HG03139 (cell line): ENCODE measurements around the gene CADM4.
"Not testable (repeated sequence)": the region's sequence is repeated elsewhere in the genome, so short reads cannot be mapped to it uniquely, and the experiment has no call there.

Experiments used
- ATAC-seq: cut with Tn5 transposase; IDR thresholded peaks from one replicate; pipeline ENCODE4 v1.9.1; 2021; ENCODE audit not compliant: unreplicated experiment

Gene CADM4

DNA sequence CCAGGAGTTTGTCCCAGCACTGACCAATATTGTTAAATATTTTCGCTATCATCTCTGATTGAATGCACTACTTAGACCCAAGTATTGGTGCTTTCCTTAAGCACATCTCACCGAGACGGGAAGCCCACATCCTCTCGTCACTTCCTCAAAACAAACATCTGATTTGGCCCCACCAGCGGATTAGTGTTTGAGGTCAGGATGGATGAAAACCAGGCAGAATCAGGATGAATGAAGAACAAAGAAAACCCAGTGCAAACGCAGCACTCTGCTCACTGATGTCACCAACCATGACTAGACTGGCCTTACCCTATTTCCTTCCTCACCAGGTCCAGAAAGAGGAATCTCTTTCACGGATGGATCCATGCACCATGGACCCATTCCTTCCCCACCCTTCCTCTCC lies 24.4 kb upstream of the CADM4 start:
- no peak for ATAC-seq

DNA sequence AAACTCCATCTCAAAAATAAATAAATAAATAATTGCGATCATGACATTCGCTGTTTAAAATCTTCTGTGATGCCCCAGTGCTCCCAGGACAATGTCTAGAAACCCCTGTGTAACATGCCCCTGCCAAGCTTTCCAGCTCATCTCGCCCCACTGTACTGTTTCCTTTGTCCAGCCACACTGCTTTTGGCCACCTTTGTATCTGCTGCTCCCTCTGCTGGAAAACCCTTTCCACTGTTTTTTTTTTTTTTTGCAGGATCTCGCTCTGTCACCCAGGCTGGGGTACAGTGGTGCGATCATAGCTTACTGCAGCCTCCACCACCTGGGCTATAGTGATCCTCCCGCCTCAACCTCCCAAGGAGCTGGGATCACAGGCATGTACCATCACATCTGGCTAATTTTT lies 22.8 kb upstream of the CADM4 start:
- no peak for ATAC-seq

DNA sequence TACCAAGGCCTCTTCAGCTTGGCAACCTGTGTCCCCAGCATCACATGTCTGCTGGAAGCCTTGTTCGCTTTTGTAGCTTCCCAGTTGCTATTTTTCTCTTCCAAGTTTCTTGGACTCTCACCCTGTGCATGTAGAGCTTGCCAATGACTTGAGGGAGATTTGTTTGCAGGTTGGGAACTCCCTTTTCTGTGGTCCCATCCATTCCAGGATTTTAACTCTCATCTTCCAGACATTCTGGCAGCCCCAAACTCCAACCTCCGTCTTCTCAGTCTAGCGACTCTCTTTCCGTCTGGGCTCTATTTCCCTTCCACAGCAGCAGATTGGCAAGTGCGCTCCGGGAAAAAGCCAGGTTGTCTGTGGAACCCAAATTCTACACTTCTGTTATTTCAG lies 21.3 kb upstream of the CADM4 start:
- no peak for ATAC-seq

DNA sequence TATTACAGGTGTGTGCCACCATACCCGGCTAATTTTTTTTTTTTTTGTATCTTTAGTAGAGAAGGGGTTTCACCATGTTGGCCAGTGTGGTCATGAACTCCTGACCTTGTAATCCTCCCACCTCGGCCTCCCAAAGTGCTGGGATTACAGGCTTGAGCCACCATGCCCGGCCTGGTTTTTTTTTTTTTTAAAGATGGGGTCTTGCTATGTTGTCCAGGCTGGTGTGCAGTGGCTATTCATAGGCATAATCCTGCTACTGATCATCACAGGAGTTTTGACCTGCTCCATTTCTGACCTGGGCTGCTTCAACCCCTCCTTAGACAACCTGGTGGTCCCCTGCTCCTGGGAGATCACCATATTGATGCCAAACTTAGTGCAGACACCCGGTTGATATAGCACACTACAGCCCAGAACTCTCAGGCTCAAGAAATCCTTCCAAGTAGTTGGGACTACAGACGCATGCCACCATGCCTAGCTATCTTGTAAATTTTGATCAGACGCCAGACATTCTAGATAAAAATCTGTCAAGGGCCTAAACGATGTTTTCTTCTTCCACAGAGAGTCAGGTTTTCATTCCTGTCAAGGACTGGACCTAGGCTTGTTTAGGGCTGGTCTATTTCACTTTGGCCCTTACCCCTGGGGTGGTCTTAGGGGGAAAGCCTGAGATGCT lies 20.8 kb upstream of the CADM4 start:
- no peak for ATAC-seq

DNA sequence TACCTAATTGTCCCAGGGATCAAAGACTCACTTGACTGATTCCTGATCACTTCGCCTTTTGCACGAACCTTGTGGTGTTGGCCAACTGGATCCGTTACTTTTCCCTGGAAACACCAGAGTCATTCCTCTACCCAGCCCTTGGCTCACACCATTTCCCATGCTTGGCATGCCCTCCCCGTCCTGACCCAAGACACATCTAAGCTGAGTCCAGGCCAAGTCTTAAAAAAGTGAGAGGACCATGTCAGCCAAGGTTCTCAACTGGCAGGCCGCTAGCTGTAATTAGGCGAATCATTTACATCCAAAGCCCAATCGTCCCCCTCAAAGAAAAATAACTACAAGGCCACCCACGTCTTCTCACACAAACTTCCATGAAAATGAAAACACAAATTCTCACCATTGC lies 18.8 kb upstream of the CADM4 start:
- ATAC-seq = no peak

DNA sequence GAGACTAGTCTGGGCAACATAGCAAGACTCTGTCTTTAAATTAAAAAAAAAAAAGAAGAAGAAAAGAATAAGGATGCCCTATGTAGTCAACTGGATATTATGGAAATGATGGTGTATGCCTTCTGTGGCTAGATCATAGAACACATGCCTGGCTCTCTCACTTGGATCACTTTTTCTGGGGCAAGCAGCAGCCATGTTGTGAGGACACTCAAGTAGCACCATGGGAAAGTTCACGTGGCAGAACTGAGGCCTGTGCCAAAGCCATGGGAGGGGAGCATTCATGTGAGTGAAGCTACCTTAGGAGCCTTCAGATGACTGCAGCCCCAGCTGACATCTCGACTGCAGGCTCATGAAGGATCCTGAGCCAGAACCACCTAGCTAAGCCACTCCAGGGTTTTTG lies 18.4 kb upstream of the CADM4 start:
- no peak for ATAC-seq

DNA sequence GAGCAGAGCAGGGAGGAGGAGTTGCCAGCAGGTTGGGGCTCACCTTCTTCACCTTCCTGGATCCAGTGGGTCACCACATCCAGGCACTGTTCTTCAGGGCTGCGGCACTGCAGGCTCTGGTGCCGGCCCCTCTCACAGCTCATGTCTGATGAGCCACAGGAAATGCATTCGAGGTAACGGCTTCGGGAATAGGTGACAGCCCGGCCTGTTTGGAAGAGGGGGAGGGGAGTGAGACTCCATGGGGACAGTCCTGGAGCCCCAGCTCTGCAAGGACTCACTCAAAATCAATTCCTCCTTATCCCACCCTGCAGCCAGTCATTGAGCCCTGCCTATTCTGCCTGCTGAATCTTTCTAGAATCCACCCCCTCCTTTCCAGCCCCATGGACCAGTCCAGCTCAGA lies 16.8 kb upstream of the CADM4 start:
- ATAC-seq = no peak

DNA sequence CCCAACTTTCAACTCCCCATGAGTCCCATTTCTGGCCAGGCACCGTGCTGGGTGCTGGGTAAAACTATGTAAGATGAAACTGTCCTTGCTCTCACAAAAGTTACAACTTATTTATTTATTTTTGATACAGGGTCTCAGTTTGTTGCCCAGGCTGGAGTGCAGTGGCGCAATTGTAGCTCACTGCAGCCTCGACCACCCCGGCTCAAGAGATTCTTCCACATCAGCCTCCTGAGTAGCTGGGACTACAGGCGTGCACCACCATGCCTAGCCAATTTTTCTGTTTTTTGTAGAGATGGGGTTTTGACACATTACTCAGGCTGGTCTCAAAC lies 12.9 kb upstream of the CADM4 start:
- ATAC-seq = no peak

DNA sequence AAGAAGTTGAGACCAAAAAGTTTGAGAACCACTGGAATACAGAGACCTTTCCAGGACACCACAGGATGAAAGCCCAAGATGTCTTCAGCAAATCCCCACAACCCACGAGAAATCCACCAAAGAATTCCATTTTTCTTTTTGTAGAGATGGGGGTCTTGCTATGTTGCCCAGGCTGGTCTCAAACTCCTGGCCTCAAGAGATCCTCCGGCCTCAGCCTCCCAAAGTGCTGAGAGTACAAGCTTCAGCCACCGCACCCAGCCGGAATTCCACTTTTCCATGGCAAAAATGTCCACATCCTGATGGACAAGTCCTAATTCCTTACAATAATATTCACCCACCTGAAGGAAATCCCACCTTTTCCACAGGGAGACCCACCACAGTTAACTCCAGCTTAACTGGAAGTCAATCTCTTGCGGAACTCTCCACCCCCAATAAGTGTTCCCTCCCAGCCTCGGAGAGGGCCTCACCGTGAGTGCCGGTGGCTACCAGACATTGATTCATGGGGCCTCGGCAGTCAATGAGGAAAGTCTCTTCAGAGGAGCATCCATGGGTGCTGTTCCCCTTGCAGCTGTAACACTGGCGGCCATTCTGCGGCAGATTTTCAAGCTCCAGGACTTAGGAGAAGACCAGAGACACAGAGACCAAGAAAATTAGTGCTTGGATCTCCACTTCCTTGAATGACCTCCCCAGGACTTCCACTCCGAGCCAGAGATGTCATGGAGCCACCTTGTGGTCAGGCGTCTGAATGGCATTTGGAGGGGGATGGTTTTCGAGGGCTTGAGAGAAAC lies 12.3 kb upstream of the CADM4 start:
- ATAC-seq = no peak

DNA sequence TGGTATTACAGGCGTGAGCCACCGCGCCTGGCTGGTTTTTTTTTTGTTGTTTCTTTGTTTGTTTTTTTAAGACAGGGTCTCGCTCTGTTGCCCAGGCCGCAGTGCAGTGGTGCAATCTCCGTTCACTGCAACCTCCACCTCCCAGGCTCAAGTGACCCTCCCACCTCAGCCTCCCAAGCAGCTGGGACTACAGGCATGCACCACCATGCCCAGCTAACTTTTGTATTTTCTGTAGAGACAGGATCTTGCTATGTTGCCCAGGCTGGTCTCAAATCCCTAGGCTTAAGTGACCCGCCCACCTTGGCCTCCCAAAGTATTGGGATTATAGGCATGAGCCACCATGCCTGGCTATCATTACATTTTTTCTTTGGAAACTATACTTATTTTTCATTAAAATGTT lies 10.6 kb upstream of the CADM4 start:
- not testable (repeated sequence) for ATAC-seq

DNA sequence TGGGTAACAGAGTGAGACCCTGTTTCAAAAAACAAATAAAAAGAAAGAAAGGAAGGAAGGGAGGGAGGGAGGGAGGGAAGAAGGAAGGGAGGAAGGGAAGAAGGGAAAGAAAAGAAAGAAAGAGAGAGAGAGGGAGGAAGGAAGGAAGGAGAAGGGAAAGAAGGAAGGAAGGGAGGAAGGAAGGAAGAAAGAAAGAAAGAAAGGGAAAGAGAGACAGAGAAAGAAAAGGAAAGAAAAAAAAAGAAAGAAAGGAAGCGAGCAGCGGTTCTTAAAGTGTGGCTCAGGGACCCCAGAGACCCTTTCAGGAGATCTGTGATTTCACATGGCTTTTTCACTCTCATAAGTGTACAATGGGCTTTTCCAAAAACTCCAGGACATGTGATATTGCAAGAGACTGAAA lies 9.9 kb upstream of the CADM4 start:
- no peak for ATAC-seq

DNA sequence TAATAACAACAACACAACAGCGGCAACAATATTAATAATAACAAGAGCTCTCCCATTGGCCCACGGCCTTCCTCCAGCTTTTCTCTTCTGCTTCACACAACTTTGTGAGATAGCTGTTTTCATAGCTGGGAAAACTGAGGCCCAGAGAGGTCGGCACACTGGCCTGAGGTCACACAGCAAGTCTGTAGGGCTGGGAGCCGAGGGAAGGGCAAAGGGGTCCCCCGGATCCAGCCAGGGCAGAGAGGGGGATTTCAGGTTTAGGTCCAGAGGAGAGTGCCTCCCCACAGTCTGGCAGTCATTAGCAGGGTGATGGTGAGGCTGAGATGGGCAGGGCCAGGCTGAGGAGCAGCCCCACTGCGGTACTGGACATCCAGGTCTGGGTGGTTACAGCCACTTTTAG lies 9.0 kb upstream of the CADM4 start:
- ATAC-seq = no peak

DNA sequence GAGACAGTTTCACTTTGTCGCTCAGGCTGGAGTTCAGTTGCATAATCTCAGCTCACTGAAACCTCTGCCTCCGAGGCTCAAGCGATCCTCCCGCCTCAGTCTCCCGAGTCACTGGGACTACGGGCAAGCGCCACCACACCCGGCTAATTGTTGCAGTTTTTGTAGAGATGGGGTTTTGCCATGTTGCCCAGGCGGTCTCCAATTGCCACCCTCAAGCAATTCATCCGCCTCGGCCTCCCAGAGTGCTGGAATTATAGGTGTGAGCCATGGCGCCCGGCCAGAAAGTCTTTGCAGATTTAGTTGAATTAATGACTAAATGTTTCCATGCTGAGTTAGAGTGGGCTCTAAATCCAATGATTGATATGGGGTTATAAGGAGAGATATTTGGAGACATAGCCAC lies 4.5 kb upstream of the CADM4 start:
- ATAC-seq = no peak

DNA sequence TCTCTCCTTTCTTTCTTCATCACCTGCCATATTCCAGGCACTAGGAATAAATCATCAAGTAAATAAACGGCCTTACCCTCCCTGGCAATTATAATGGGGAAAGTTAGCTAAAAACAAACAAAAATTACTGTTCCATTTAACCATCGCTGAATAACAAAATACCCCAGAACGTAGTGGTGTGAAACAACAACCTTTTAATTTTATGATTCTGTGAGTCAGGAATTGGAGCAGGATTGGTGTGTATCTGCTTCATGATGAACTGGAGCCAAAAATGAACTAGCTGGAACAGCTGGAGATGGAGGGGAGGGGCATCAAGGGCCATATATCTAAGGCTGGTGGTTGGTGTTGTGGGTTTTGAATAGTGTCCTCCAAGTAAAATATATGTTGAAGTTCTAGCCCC lies 3.7 kb upstream of the CADM4 start:
- no peak for ATAC-seq

DNA sequence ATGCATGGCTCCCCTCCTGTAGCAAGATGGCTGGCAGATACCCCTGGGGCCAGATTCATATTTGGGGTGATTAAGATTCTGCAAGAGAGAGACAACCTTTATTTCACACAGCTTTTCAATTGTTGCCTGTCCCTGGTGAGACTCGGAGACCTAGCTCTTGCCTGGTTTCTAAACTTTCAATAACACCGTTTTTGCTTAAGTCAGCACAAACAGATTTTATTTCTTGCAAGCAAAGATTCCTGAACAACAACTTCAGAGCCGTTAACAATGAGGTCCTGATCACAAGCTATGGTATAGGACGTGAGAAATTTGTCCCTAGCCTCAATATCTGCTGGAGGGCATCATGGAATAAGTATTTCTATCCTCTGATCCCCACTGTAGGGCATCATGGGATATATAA lies 2.9 kb upstream of the CADM4 start:
- no peak for ATAC-seq

DNA sequence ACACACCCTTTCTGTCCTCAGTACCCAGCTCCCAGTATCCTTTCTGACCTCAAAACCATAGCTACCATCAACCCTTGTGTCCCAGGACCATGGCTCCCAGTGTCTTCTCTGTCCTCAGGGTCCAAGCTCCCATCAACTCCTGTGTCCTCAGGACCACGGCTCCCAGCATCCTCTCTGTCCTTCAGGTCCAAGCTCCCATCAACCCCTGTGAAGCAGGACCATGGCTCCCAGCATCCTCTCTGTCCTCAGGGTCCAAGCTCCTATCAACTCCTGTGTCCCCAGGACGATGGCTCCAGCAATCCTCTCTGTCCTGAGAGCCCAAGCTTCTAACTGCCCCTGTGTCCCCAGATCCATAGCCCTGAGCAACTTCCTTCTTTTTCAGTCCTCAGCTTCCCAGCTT lies 1.7 kb upstream of the CADM4 start:
- no peak for ATAC-seq

DNA sequence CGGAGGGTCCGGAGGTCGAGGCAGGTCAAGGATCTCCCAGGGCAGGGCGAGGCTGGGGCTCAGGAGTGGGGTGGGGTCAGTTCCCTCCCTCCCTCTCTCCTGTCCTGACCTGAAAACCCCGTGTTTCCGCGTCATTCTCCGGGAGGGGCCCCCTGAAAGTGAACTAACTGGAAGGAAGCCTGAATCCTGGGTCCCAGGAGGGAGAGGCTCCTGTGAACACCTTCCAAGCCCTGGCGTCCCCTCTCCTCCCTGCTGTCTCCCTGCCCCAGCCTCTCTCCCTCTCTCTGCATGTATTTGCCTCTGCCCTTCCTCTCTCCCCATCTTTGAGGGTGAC lies 741 bp upstream of the CADM4 start:
- ATAC-seq = no peak

DNA sequence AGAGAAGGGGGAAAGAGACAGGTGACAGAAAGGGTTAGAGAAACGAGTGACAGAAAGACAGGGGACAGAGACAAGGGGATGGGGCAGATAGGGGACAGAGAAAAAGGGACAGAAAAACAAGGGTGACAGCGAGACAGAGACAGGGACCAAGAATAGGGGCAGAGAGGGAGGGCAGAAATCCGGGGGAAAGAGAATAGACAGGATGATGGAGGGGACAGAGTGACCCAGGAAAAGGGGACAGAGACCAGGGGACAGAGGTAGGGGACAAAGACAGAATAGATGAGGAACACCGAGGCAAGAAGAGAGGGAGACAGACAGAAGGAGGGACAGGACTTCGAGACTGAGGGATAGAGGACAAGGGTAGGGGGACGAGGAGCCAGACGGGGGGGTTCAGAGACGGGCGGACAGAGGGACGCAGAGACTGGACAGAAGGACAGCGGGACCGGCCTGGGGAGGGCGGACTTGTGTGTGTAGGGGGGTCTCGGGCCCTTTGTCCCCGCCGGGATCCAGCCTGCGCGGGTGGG lies 593 bp downstream of the CADM4 start:
- no peak for ATAC-seq

DNA sequence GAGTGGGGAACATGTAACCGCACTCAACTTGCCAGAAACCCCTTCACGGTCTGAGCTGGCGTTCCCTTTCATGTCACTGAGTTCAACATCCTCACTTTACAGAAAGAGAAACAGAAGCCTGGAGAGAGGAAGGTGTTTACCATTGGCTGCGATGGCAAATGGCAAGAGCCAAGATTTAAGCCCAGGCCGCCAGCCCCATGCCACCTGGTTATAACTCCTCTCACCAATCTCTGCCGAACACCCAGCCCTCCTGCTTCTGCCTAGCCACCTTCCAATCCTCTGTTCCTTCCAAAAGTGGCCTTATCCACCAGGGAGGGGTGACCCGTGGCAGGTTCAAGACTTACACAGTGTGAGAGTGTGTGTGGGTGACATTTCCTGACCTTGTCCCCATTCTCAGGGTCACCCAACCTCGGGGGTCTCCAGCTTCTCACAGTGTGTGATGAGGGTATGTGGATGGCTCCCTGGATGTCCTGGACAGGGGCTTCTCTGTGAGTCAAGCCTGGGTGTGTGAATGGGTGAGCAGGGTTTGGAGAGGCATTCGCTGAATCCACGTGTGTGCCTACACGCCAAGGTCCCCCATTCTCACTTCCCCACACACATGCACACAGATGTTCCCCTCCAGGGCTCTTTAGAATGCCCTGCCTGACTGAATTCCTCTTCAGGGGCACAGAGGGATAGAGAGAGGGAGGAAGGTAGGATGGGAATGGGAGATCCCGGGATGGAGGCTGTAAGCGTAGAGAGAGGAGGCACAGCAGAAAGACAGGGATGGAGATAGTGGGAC lies 1.2 kb downstream of the CADM4 start:
- ATAC-seq = no peak

DNA sequence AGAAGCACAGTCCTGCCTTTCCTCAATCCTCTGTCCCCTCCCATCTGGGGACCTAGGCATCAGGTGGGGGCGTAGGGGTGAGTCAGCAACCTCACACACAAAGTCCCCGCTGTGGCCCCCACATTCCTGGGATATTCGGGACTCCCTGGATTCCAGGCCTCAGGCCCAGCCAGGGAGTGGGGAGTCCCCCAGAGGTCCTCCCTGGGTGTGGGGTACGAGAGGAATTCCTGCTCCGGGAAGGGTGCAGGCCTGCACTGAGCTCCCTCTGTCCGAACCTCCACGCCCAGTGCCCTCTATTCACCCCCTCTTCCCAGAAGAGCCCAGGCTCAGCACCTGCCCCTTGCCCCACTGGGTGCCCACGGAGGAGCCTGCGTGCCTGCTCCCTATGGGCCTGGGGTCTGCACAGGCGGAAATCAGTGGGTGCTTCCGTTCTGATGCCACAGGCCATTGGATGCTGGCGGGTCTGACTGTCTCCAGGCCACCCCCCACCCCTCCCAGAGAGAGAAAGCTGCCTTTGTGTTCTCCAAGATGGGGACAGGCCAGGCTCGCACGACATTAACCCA lies 3.4 kb downstream of the CADM4 start:
- ATAC-seq = no peak

DNA sequence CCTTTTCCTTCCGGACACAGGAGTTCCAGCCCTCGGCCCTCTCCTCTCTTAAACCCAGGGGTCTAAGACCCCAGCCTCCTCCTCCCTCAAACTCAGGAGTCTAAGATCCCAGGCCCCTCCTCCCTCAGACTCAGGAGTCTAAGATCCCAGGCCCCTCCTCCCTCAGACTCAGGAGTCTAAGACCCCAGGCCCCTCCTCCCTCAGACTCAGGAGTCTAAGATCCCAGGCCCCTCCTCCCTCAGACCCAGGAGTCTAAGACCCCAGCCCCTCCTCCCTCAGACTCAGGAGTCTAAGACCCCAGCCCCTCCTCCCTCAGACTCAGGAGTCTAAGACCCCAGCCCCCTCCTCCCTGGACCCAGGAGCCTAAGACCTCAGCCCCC lies 4.1 kb downstream of the CADM4 start:
- not testable (repeated sequence) for ATAC-seq
